Measurements from ENCODE around the gene GRIP1. TPM values are rescaled to one million over a fixed set of nuclear protein-coding genes. Genes with fewer than 3 reads are reported as not detected.

Gene GRIP1
- total and polyA plus RNA-seq, 2 experiments from 2014 or later: 5.1 to 13.7 TPM

DNA sequence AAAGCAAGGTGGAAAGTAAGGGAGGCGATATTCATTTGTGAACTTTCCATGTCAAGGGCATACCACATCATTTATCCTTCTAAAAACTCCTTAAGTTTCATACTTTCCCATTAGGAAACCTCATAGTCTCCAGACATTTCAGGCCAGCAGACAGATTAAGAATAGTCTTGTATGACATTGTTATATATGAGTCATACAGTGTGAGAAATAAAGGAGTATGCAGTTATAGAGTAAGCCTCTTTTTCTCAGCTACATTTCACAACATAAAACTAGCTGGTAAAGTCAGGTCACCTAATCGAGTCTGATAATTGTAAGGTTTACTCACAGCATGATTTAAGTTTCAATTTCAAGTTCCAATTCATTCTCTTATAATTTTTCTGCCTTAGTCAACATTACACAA lies 164.3 kb downstream of the GRIP1 start:
- Histone ChIP-seq H3K27me3 (ENCODE audit: insufficient read depth) (no peaks in the 10 kb centered on the region), H3K4me3 (no peak overlapping the region), H4K20me1 (replicated peaks; ENCODE audit: insufficient read depth) (no peaks in the 10 kb centered on the region), H3K4me1 (ENCODE audit: insufficient read depth) (peaks cover 23% of the 10 kb centered on the region), H3K9me2 (ENCODE audit: insufficient read depth) (no peaks in the 10 kb centered on the region), H3K27ac (ENCODE audit: low read depth) (no peak overlapping the region), H3F3A (replicated peaks; ENCODE audit: low read depth) (no peaks in the 10 kb centered on the region), H3K4me2 (no peak overlapping the region), H3K79me2 (replicated peaks; ENCODE audit: insufficient read depth) (no peaks in the 10 kb centered on the region), H2AFZ (no peak overlapping the region), H3K36me3 (ENCODE audit: insufficient read depth) (no peaks in the 10 kb centered on the region; the same call in 1 of the 2 replicates)
- ATAC-seq (no peak), DNase-seq (ENCODE audit: low spot score) (no peak)
- Mint-ChIP-seq H3K4me3 (no peak overlapping the region), H3K27me3 (ENCODE audit: insufficient read depth, low read depth, poor library complexity) (no peaks in the 10 kb centered on the region), H3K4me1 (peaks cover 20% of the 10 kb centered on the region), H3K27ac (no peak overlapping the region), H3K36me3 (ENCODE audit: low read depth) (peaks cover 13% of the 10 kb centered on the region), H3K9me3 (peaks cover 8% of the 10 kb centered on the region)
- TF ChIP-seq, protein P1, sequence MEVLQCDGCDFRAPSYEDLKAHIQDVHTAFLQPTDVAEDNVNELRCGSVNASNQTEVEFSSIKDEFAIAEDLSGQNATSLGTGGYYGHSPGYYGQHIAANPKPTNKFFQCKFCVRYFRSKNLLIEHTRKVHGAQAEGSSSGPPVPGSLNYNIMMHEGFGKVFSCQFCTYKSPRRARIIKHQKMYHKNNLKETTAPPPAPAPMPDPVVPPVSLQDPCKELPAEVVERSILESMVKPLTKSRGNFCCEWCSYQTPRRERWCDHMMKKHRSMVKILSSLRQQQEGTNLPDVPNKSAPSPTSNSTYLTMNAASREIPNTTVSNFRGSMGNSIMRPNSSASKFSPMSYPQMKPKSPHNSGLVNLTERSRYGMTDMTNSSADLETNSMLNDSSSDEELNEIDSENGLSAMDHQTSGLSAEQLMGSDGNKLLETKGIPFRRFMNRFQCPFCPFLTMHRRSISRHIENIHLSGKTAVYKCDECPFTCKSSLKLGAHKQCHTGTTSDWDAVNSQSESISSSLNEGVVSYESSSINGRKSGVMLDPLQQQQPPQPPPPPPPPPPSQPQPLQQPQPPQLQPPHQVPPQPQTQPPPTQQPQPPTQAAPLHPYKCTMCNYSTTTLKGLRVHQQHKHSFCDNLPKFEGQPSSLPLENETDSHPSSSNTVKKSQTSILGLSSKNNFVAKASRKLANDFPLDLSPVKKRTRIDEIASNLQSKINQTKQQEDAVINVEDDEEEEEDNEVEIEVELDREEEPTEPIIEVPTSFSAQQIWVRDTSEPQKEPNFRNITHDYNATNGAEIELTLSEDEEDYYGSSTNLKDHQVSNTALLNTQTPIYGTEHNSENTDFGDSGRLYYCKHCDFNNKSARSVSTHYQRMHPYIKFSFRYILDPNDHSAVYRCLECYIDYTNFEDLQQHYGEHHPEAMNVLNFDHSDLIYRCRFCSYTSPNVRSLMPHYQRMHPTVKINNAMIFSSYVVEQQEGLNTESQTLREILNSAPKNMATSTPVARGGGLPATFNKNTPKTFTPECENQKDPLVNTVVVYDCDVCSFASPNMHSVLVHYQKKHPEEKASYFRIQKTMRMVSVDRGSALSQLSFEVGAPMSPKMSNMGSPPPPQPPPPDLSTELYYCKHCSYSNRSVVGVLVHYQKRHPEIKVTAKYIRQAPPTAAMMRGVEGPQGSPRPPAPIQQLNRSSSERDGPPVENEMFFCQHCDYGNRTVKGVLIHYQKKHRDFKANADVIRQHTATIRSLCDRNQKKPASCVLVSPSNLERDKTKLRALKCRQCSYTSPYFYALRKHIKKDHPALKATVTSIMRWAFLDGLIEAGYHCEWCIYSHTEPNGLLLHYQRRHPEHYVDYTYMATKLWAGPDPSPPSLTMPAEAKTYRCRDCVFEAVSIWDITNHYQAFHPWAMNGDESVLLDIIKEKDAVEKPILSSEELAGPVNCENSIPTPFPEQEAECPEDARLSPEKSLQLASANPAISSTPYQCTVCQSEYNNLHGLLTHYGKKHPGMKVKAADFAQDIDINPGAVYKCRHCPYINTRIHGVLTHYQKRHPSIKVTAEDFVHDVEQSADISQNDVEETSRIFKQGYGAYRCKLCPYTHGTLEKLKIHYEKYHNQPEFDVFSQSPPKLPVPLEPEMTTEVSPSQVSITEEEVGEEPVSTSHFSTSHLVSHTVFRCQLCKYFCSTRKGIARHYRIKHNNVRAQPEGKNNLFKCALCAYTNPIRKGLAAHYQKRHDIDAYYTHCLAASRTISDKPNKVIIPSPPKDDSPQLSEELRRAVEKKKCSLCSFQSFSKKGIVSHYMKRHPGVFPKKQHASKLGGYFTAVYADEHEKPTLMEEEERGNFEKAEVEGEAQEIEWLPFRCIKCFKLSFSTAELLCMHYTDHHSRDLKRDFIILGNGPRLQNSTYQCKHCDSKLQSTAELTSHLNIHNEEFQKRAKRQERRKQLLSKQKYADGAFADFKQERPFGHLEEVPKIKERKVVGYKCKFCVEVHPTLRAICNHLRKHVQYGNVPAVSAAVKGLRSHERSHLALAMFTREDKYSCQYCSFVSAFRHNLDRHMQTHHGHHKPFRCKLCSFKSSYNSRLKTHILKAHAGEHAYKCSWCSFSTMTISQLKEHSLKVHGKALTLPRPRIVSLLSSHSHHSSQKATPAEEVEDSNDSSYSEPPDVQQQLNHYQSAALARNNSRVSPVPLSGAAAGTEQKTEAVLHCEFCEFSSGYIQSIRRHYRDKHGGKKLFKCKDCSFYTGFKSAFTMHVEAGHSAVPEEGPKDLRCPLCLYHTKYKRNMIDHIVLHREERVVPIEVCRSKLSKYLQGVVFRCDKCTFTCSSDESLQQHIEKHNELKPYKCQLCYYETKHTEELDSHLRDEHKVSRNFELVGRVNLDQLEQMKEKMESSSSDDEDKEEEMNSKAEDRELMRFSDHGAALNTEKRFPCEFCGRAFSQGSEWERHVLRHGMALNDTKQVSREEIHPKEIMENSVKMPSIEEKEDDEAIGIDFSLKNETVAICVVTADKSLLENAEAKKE (CRISPR knock-in tag; IDR thresholded peaks at IDR 0.05): no peak
- TF ChIP-seq EZH2phosphoT487 (IDR thresholded peaks at IDR 0.05; ENCODE audit: unreplicated experiment): no peak
- TF ChIP-seq, protein P2, sequence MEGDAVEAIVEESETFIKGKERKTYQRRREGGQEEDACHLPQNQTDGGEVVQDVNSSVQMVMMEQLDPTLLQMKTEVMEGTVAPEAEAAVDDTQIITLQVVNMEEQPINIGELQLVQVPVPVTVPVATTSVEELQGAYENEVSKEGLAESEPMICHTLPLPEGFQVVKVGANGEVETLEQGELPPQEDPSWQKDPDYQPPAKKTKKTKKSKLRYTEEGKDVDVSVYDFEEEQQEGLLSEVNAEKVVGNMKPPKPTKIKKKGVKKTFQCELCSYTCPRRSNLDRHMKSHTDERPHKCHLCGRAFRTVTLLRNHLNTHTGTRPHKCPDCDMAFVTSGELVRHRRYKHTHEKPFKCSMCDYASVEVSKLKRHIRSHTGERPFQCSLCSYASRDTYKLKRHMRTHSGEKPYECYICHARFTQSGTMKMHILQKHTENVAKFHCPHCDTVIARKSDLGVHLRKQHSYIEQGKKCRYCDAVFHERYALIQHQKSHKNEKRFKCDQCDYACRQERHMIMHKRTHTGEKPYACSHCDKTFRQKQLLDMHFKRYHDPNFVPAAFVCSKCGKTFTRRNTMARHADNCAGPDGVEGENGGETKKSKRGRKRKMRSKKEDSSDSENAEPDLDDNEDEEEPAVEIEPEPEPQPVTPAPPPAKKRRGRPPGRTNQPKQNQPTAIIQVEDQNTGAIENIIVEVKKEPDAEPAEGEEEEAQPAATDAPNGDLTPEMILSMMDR (conservative IDR thresholded peaks at IDR 0.05; ENCODE audit: low read depth in 2 of 2): no peak
- TF ChIP-seq ZNF331 (CRISPR knock-in tag; IDR thresholded peaks at IDR 0.05; ENCODE audit: low read depth): no peak
- TF ChIP-seq ZNF114 (CRISPR knock-in tag; IDR thresholded peaks at IDR 0.05): no peak
